ENCODE measurements around the gene SLFNL1. TPM values are rescaled to one million over a fixed set of nuclear protein-coding genes. Genes with fewer than 3 reads are reported as not detected.

SLFNL1 gene
- total and polyA plus RNA-seq, 2 experiments from 2014 or later: 0.14 to 0.29 TPM

GRCh38 chr1:40986328-40986783 is 35.2 kb downstream of the SLFNL1 start (continued):
- TF ChIP-seq, protein P1, sequence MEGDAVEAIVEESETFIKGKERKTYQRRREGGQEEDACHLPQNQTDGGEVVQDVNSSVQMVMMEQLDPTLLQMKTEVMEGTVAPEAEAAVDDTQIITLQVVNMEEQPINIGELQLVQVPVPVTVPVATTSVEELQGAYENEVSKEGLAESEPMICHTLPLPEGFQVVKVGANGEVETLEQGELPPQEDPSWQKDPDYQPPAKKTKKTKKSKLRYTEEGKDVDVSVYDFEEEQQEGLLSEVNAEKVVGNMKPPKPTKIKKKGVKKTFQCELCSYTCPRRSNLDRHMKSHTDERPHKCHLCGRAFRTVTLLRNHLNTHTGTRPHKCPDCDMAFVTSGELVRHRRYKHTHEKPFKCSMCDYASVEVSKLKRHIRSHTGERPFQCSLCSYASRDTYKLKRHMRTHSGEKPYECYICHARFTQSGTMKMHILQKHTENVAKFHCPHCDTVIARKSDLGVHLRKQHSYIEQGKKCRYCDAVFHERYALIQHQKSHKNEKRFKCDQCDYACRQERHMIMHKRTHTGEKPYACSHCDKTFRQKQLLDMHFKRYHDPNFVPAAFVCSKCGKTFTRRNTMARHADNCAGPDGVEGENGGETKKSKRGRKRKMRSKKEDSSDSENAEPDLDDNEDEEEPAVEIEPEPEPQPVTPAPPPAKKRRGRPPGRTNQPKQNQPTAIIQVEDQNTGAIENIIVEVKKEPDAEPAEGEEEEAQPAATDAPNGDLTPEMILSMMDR (conservative IDR thresholded peaks at IDR 0.05; ENCODE audit: low read depth in 2 of 2): no peak

DNA sequence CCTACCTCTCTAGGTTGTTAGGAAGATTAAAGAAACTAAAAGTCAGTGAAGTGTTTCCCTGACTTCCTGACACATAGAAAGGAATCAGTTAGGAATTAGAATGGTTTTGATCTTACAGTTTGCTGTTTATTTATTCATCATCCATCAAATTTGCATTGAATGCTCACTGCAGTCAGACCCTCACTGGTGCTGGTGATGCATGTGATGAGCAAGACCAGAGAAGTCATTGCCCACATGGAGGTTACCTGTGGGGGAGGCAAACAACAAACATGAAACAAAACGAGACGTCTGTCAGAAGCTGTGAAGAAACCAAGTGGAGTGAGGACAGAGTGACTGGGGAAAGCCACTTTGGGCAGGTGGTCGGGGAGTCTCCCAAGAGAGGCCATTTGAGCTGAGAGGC is 35.6 kb downstream of the SLFNL1 start:
- no peak for ATAC-seq
- peaks cover 83% of the 10 kb centered on the region for H3K36me3 Mint-ChIP-seq (ENCODE audit: low read depth)
- H3K79me2 ChIP-seq (replicated peaks; ENCODE audit: insufficient read depth): peaks cover 53% of the 10 kb centered on the region

More for the DNA sequence above, 35.6 kb downstream of the SLFNL1 start:
- Histone ChIP-seq H3K27me3 (ENCODE audit: insufficient read depth) (no peaks in the 10 kb centered on the region), H3F3A (replicated peaks; ENCODE audit: low read depth) (0 out of 2 replicates have a peak, but pooled peaks cover 7% of the 10 kb centered on the region), H3K9me2 (ENCODE audit: insufficient read depth) (no peaks in the 10 kb centered on the region), H3K4me1 (ENCODE audit: insufficient read depth) (peaks cover 16% of the 10 kb centered on the region), H3K4me3 (no peak overlapping the region), H3K36me3 (ENCODE audit: insufficient read depth) (peaks cover 69% of the 10 kb centered on the region), H3K4me2 (no peak overlapping the region), H4K20me1 (replicated peaks; ENCODE audit: insufficient read depth) (peaks cover 36% of the 10 kb centered on the region), H3K27ac (ENCODE audit: low read depth) (no peak overlapping the region), H2AFZ (no peak overlapping the region)
- peaks cover 15% of the 10 kb centered on the region for H3K4me1 Mint-ChIP-seq
- no peak overlapping the region; the same call in 1 of the 2 replicates for H3K27ac Mint-ChIP-seq
- H3K4me3 Mint-ChIP-seq: no peak overlapping the region
- no peaks in the 10 kb centered on the region for H3K27me3 Mint-ChIP-seq (ENCODE audit: insufficient read depth, low read depth, poor library complexity)
- no peak for TF ChIP-seq REST (IDR thresholded peaks at IDR 0.05; ENCODE audit: unreplicated experiment)
- TF ChIP-seq ETS1 (IDR thresholded peaks at IDR 0.05): no peak
- no peak for TF ChIP-seq JUNB (IDR thresholded peaks at IDR 0.05; ENCODE audit: unreplicated experiment)
- H3K9me3 Mint-ChIP-seq: no peaks in the 10 kb centered on the region
- no peak for DNase-seq (ENCODE audit: low spot score)

Data from GM23338 (cell line).